KMS-11 (cell line): ENCODE results near the gene AAK1.
"Not testable (repeated sequence)": the region's sequence is repeated elsewhere in the genome, so short reads cannot be mapped to it uniquely, and the experiment has no call there.

Experiments used
- H2AFZ ChIP-seq: fragments of 200-600 bp; sonication (generic); 2 replicates; pipeline ENCODE4 v1.6.1; 2016; ENCODE audit warnings: antibody characterized with exemption, mixed run types, low read depth
- H3K27ac ChIP-seq: fragments of 200-600 bp; sonication (generic); 2 replicates; pipeline ENCODE4 v1.6.1; 2016; ENCODE audit warnings: mild to moderate bottlenecking, mixed run types
- H3K27me3 ChIP-seq: fragments of 200-600 bp; sonication (generic); 2 replicates; pipeline ENCODE4 v1.6.1; 2017; ENCODE audit warnings: mild to moderate bottlenecking, low read depth, mixed run types, moderate library complexity; ENCODE audit not compliant: insufficient read depth
- H3K36me3 ChIP-seq: fragments of 200-600 bp; sonication (generic); 2 replicates; pipeline ENCODE4 v1.6.1; 2017; ENCODE audit warnings: mild to moderate bottlenecking, mixed run types; ENCODE audit not compliant: insufficient read depth
- H3K4me1 ChIP-seq: fragments of 200-600 bp; sonication (generic); 2 replicates; pipeline ENCODE4 v1.6.1; 2016; ENCODE audit warnings: mild to moderate bottlenecking, low read depth, mixed run types; ENCODE audit not compliant: poor library complexity, severe bottlenecking
- H3K4me2 ChIP-seq: fragments of 200-600 bp; sonication (generic); 2 replicates; pipeline ENCODE4 v1.7.0; 2016; ENCODE audit warnings: mild to moderate bottlenecking, mixed run types
- H3K4me3 ChIP-seq: fragments of 200-600 bp; sonication (generic); IDR thresholded peaks from 2 replicates; pipeline ENCODE4 v1.6.1; 2017; ENCODE audit warnings: low read depth, low read length, mixed read lengths; ENCODE audit not compliant: insufficient read depth
- H3K79me2 ChIP-seq: fragments of 200-600 bp; sonication (generic); 2 replicates; pipeline ENCODE4 v1.6.1; 2016; ENCODE audit warnings: low read depth, mixed run types; ENCODE audit not compliant: insufficient read depth
- H3K9ac ChIP-seq: fragments of 200-600 bp; sonication (generic); 2 replicates; pipeline ENCODE4 v1.6.1; 2016; ENCODE audit warnings: mild to moderate bottlenecking, mixed run types
- H4K20me1 ChIP-seq: fragments of 200-600 bp; sonication (generic); 2 replicates; pipeline ENCODE4 v1.6.1; 2016; ENCODE audit warnings: mild to moderate bottlenecking, mixed run types; ENCODE audit not compliant: insufficient read depth
- CTCF ChIP-seq: fragments of 200-600 bp; sonication (generic); conservative IDR thresholded peaks from 2 replicates; pipeline ENCODE4 v1.6.1; 2017; ENCODE audit warnings: low read depth, mild to moderate bottlenecking, antibody characterized with exemption, low read length, moderate library complexity, mixed read lengths

The AAK1 gene

DNA sequence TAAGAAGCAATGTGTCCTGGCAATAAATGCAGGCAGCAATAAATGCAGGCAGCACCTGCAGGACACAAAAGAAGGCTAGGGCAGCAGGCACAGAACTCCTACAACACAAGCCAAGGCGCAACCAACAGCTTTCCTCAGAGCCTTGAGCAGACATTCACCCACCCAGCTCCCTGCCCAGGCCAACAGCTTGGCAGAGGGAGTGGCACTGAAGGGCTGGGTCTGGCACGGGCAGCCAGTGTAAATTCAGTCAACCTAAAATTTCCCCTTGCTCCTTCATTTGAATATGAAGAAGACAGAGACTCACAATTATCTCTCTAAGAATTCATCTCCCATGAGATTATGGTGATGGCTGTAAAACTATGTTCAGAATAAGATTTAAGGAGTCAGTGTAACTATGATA, 35.4 kb downstream of the AAK1 start:
- no peak overlapping the region for H2AFZ ChIP-seq
- H3K9ac ChIP-seq: no peak overlapping the region
- H3K4me3 ChIP-seq: no peak overlapping the region
- peaks cover 13% of the 10 kb centered on the region; the same call in 1 of the 2 replicates for H3K79me2 ChIP-seq
- H3K4me2 ChIP-seq: no peak overlapping the region
- no peak overlapping the region for H3K27ac ChIP-seq
- H3K4me1 ChIP-seq: peaks cover 5% of the 10 kb centered on the region
- no peaks in the 10 kb centered on the region for H3K36me3 ChIP-seq
- TF ChIP-seq CTCF: no peak
- H3K27me3 ChIP-seq: no peaks in the 10 kb centered on the region
- H4K20me1 ChIP-seq: no peaks in the 10 kb centered on the region

GRCh38 chr2:69606771-69607170, 36.8 kb downstream of the AAK1 start:
- H3K27ac ChIP-seq, H3K4me2 ChIP-seq, H3K36me3 ChIP-seq: not testable (repeated sequence)

DNA sequence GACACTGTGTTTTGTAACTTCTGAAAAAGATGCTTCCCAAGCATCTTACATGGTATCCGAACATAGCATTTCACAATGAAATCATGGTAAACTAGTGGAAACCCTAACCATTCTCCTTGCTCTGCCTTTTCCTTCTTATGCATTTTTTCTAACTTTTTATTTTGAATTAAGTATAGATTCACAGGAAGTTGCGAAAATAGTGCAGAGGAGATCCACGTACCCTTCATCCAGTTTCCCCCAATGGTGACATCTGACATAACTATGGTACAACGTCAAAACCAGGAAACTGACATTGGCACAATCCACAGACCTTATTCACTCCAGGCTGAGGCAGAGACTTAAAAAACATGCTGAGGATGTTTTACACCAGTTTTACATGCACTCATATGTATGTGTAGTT, 38.3 kb downstream of the AAK1 start:
- no peaks in the 10 kb centered on the region for H3K27me3 ChIP-seq
- H2AFZ ChIP-seq: no peak overlapping the region
- no peak overlapping the region for H3K4me3 ChIP-seq
- no peaks in the 10 kb centered on the region for H3K36me3 ChIP-seq
- H3K79me2 ChIP-seq: peaks cover 2% of the 10 kb centered on the region; the same call in 1 of the 2 replicates
- no peaks in the 10 kb centered on the region for H4K20me1 ChIP-seq
- H3K27ac ChIP-seq: no peak overlapping the region
- no peak overlapping the region for H3K9ac ChIP-seq
- H3K4me2 ChIP-seq: no peak overlapping the region
- H3K4me1 ChIP-seq: no peaks in the 10 kb centered on the region
- TF ChIP-seq CTCF: no peak

More at GRCh38 chr2:69606771-69607170, 36.8 kb downstream of the AAK1 start:
- not testable (repeated sequence) for H3K27me3 ChIP-seq, H3K4me1 ChIP-seq, H2AFZ ChIP-seq, H3K4me3 ChIP-seq, H3K9ac ChIP-seq, H4K20me1 ChIP-seq
- H3K79me2 ChIP-seq: peaks cover 13% of the 10 kb centered on the region; the same call in 1 of the 2 replicates

- H3K36me3 ChIP-seq: no peaks in the 10 kb centered on the region
- no peaks in the 10 kb centered on the region for H3K79me2 ChIP-seq
- H3K9ac ChIP-seq: no peak overlapping the region
- no peak overlapping the region for H3K4me2 ChIP-seq
- no peak overlapping the region for H2AFZ ChIP-seq
- H4K20me1 ChIP-seq: no peaks in the 10 kb centered on the region
- no peaks in the 10 kb centered on the region for H3K27me3 ChIP-seq
- no peak overlapping the region for H3K4me3 ChIP-seq
- TF ChIP-seq CTCF: no peak
- no peaks in the 10 kb centered on the region for H3K4me1 ChIP-seq
- H3K27ac ChIP-seq: no peak overlapping the region
These were observed 38.7 kb downstream of the AAK1 start for GRCh38 chr2:69604836-69605235.

- Histone ChIP-seq H3K4me1 (no peaks in the 10 kb centered on the region), H3K79me2 (no peaks in the 10 kb centered on the region), H3K27me3 (no peaks in the 10 kb centered on the region), H3K36me3 (no peaks in the 10 kb centered on the region), H2AFZ (no peak overlapping the region), H4K20me1 (no peaks in the 10 kb centered on the region), H3K4me3 (no peak overlapping the region), H3K27ac (no peak overlapping the region), H3K9ac (no peak overlapping the region), H3K4me2 (no peak overlapping the region)
- no peak for TF ChIP-seq CTCF
These were observed 39.4 kb downstream of the AAK1 start for GRCh38 chr2:69604026-69604678.
